Activated CD4-positive, CD25-positive, alpha-beta regulatory T cell treated with anti-CD3 and anti-CD28 coated beads, Interleukin-2, amount 50 U/mL, for 24 hours (primary cell): ENCODE measurements around the gene TXN.
"Not testable (repeated sequence)": the region's sequence is repeated elsewhere in the genome, so short reads cannot be mapped to it uniquely, and the experiment has no call there.

Source experiments
- ATAC-seq, 2 donors: fragments of 150-1000 bp; cut with Tn5 transposase; one replicate each; pipeline ENCODE4 v1.10.0; 2021; ENCODE audit warnings: mild to moderate bottlenecking in 1 of 2, moderate library complexity in 1 of 2

TXN gene

DNA sequence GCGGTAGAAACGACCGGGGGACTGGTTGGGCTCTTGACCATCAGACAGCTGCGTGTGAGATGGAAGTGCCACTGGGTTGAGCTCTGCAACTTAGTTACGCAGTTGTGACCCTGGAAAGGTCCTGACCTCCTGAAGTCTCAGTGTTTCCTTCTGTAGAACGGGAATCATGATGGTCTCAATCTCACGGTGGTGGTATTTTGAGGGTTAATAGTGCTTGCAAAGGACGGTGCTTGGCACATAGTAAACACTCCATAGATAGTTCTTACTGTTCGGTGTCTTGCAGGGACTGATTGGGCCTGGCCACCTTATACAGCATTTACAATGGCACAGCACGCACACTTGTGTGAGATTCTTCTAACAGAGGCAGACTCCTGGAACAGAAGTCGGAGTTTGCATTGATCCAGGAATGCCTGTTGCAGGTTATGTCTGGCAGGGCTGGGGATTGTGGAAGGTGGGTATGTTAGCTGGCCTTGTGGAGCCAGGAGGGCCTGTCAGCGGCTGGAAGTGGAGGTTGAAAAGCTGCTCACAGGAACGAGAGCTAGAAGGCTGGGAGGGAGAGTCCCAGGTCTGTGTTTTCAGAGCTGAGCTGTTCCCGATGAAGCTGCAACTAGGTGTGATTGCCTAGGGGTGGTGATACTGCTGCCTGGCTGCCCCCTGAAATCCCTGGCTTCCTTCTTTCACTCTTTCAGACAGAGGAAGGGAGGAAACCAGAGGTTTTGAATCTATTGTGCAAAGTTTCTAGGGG is 962 bp upstream of the TXN start:
- peak in 1 of 2 donors; percentile 1 for ATAC-seq

DNA sequence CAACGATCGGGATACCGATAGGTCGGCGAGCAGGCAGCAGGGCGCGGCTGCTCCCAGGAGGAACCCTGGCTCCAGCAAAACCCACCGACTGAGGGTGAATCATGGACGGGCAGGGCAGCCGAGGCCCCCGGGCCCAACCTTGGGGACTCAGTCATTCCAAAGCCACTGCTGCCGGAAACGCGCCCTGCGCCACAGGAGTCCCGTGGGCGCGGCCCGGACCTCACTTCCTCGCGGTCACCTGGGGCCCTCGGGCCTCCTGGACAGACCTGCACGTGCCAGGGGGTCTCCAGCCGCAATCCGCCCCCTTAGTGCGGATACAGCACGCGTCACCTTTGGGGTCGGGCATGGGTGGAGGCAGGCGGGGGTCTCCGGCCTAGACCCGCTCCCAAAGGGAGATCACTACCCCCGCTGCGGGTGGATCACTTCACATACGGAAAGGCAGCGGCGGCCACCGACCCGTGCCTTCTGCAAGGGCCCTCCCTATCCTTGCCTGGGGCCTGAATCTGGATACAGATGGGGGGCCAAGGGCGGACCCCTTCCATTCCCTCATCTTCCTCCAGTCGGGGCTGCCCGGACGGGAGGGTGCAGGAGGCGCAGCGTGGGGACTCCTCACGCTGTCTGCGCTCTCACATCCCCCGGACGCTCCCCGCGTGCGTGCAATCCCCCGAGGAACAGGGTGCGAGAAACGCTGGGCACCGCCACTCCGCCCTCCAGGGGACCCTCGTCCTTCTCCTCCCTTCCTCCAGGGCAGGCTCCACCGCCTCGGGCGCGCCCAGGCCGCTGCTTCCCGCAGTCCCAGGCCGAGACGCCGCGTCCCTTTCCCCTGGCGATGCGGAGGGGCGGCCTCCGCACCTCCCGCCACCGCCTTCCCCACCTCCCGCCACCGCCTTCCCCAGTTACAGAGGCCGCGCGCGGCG is 586 bp downstream of the TXN start:
- peak; percentile 3 to 4 for ATAC-seq

DNA sequence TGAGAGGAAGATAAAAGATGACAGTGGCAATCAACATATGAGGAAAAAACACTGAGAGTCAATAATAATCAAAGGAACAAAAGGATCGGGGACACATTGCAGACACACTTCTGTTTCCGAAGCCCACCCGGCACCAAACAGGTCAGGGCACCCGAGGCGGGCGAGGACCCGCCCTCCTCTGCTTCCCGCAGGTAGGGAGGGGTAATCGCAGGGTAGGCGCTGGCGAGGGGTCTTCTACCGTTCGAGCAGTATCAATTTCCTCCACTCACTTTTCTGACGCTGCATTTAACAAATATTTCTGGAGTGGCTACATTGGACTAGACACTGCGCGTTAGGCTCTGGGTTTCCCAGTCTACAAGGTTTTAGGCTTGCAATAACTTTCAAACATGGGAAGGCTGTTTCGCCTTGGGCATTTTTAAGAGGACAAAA is 1.3 kb downstream of the TXN start:
- no peak for ATAC-seq

DNA sequence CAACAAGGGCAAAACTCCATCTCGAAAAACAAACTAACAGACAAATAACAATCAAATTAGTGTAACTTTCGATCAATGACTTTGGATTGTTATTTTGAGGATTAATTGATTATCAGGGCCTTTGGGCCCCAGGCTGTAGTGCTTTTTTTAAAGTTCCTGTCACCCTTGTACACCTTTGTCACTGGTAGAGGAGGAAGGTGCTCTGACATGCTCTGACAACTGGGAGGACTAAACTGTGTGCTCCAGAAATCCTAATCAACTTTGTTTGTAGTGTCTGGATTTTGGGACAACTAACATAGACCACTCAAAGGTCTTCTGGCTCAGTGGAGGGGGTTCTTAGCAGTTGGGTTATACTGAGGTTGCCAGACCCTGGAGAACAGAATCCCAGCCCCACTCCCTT is 1.8 kb downstream of the TXN start:
- no peak for ATAC-seq

DNA sequence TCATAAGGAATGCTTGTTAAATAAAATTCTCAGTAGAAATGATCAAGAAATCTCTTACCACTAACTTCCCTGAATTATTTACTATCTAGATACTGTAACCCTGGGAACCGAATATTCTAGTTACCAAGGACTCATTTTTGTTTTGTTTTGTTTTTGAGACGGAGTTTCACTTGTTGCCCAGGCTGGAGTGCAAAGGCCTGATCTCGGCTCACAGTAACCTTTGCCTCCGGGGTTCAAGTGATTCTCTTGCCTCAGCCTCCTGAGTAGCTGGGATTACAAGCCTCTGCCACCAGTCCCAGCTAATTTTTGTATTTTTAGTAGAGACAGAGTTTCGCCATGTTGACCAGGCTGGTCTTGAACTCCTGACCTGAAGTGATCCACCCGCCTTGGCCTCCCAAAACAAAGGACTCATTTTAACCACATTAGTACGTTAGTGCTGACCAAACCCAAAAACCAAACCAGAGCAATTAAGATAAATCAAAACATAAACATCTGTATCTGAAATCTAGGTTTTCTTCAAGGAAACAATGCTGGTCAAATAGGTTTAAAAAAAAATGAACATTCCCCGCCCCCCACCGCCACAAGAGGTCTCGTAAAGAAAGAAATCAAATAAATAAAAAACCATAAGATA is 3.7 kb downstream of the TXN start:
- no peak for ATAC-seq

DNA sequence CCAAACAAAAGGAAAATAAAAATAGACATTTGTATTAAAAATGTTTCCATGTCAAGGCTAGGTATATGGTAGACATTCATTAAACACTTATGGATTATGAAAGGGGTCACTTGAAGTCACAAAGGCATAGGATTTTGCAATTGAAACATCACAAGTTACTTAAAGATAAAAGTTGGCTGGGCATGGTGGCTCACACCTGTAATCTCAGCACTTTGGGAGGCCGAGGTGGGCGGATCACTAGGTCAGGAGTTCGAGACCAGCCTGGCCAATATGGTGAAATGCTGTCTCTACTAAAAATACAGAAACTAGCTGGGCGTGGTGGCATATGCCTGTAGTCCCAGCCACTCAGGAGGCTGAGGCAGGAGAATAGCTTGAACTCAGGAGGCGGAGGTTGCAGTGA is 4.5 kb downstream of the TXN start:
- ATAC-seq: not testable (repeated sequence)

DNA sequence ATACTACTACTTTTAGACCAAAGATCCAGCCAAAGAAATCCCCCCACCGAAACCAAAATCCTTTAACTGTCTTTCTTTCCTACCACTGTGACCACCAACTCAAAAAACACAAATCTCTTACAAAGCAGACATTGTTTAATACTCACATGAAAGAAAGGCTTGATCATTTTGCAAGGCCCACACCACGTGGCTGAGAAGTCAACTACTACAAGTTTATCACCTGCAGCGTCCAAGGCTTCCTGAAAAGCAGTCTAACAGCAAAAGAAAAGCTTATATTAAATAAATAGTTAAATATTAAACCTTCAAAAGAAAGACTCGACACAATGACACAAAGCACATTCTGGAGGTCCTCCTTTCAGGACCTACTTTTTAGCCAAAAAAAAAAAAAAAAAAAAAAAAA is 5.1 kb downstream of the TXN start:
- no peak for ATAC-seq

DNA sequence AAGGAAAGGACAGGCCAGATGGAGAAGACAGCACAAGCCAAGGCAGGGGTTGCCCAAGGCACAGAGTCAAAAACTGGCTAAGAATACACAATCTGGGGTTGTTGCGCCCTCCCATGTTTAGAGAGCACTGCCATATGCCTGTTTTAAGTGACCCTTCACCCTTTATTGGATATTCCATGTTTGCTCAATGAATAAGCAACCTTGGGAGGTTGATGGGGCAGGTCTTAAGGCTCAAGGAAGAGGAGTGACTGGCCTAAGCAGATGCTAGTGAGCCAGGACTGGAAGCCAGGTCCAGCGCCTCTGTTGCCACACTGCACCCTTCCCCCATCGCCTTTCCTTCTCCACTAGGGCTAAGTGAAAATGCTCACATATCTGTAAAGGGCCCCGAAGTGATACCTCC is 6.7 kb downstream of the TXN start:
- ATAC-seq: no peak

DNA sequence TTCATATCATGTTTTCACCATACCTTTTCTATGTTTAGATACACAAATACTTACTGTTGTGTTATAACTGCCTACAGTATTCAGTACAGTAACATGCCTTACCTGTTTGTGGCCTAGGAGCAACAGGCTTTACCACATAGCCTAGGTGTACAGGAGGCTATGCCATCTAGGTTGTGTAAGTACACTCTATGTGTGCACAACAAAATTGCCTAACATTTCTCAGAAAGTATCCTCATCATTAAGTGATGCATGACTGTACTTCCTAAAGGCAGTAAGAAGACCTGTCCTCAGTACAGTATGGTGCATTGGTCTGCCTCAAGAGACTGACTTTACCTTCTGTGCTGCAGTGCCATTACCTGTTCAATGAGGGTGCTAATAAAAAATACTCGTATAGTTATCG is 7.9 kb downstream of the TXN start:
- peak in 1 of 2 donors; percentile 29 for ATAC-seq

DNA sequence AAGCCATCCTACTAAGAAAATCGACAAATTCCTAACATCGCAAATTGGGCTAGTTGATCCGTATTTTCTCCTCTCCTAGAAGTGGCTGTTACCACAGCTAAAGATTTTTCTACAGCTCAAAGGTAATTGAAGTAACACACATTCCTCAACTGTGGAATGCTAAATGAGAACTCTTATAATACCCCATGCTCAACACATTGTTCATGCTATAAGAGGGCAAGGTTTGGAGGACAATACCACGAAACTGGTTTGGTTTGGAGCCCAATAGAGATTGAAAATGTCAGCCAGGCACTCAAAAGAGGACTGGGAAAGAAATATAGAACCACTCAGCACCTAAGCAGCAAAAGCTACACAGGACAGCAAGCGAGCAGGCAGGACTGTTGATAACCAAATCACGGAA is 10.1 kb downstream of the TXN start:
- no peak for ATAC-seq

DNA sequence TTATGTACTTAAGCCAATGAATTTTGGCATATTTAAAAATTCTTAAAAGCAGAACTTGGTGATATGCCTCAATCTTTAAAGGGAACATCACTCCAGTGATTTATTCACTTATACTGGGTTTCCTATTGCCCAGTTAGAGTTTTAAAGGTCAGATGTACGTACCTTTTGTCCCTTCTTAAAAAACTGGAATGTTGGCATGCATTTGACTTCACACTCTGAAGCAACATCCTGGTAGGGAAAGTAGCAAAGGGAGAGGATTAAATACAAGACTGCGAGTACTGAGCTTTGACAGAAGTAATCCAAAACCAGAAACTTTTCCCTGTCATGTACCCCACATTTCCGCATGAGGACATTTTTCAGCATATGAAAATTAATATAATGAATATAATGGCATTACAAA is 11.7 kb downstream of the TXN start:
- no peak for ATAC-seq

DNA sequence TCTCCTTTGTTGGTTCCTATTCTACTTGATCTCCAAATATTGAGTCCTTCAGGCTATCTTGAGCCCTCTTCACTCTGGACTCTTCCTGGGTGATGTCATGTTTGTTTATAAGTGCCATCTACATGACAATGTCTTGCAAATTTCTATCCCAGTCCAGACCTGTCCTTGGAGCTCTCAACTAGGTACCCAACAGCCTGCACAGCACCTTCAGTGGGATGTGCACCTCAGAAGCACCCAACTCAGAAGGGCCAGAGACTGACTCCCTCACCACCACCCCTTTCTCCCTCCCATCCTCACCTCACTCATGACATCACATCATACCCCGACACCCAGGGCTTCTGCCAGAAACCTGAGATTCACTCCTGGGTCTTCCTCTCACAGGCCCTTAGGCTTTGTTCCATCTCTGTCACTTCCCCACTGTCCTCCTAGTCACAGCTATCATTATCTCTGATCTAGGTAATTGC is 14.4 kb downstream of the TXN start:
- ATAC-seq: peak; percentile 22 to 23

DNA sequence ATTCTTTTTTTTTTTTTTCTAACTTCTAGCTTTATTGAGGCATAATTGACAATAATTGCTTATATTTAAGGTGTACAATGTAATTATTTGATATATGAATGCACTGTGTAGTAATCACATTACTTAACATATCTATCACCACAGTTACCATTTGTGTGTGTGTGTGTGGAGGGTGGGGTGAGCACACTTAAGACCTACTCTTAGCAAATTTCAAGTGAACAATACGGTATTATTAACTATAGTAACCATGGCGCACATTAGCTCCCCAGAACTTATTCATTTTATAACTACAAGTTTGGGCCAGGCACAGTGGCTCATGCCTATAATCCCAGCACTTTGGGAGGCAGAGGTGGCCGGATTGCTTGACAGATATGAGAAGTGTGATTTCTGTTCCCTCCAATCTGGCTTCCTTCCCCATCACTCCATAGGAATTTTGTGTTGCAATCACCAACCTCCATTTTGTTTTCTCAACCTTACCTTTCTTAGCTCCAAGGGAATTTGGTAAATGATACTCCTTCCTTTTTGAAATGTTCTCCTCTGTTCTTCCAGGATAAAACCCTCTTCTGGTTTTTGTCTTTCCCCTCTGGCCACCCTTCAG is 14.9 kb downstream of the TXN start:
- ATAC-seq: peak in 1 of 2 donors; percentile 15

DNA sequence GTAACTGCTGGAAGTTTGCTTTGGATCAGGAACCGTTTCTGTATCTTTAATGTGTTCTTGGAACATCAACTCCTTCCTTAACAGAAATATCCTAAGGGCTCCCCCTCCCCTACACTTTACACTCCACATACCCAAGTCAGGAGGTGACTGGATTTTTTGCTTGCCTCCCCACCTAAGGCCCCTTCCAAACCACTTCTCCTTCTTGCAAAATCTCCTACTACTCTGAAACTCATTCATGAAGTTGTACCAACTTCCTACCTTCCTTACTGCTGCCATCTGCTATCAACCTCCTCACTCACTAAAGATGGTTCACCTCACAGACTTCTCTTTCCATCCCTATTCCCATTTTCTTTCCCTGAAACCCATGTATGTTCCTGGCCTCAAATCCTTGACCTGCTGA is 16.1 kb downstream of the TXN start:
- ATAC-seq: no peak

DNA sequence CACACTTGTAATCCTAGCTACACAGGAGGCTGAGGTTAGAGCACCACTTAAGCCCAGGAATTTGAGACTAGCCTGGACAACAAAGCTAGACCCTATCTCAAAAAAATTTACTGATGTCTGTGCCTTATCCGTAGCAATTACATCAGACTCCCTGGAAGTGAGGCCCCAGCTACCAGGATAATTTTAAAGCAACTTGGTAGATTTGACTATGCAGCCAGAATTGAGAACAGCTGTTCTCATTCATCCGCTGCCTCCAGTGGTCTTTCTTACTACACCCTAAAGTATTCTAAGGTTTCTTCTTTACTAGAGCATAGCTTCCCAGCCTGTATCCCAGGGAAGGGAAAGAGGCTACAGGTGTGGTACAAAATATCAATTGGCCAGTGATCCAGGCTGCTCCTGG is 28.0 kb downstream of the TXN start:
- ATAC-seq: no peak

DNA sequence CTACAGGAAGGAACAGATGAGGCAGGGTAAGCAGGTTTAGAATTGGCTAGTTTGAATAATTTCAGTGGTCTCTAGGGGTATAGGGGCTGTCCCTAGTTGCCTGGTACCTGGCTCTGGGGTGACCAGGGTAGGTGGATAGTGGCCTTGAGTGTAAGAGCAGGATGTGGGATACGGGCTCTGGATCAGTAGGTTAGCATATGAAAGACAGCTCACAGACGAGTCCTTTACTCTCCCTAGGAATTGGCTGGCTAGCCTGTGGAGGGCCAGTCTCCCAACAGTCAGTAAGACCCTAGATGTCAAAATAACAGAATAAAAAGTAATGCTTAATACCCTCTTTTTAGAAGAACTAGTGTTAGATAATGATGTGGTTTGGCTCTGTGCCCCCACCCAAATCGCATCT is 31.7 kb downstream of the TXN start:
- ATAC-seq: no peak

DNA sequence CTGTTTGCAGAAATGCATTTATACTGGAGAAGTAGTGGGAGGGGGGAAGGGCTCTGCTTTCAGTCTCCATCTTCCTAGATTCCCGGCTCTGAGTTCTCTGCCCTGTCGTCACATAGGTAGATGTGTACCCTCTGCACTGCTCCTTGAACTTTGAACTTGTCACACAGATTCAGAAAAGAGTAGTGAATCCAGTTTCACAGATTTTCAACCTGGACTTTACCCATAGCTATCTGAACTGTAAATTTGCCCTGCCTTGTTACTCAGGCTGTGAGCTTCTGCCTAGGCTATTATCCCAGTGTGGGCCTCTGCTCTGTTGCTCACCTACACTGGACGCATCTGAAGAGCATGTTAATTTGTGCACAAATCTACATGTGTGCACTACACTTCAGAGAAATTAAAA is 35.5 kb downstream of the TXN start:
- no peak for ATAC-seq

DNA sequence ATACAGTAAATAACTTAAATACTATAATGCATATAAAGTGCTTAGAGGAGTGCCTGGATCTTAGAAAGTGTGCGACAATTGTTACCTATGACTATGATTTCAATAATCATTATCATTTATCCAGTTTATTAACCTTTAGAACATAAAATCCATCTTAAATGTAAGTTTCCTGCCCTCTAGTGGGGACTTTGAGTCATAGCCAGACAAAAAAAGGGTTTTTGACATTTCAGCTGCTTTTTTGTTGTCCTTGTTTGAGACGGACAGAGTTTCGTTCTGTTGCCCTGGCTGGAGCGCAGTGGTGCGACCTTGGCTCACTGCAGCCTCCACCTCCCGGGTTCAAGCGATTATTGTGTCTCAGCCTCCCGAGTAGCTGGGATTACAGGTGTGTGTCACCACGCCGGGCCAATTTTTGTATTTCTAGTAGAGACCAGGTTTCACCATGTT is 38.6 kb downstream of the TXN start:
- no peak for ATAC-seq

DNA sequence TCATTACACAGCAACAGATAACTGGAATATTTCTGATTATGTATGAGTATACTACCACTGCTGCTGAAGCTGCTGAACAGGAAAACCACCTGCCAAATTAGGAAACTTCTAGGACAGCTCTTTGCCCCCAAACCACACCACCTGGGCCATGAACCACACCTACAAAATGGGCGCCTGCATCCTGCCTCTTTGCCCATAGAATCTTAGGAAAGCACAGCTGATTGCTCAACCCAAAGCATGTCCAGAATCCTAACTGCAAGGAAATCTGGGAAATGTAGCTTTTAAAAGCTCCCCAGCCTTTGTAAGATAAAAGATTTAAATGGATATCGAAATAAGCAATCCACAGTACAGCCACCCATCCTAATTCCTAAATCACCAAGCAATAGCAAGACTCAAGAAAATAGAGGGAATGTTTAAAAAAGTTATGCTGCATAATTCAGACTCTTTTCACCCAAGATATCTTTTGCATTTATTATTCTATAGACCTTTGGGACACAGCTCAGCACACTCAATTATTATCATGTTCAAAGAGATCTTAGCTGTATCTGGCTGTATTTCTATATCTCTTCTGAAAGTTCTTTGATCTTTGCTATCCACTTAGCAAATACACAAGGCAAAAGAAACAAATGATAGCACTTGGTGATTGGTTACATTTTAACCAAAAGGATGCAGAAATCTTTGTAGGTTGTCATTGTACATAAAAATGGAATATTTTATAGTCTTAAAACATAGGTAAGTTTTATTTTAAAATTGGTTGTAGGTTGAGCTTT is 41.5 kb downstream of the TXN start:
- ATAC-seq: no peak

DNA sequence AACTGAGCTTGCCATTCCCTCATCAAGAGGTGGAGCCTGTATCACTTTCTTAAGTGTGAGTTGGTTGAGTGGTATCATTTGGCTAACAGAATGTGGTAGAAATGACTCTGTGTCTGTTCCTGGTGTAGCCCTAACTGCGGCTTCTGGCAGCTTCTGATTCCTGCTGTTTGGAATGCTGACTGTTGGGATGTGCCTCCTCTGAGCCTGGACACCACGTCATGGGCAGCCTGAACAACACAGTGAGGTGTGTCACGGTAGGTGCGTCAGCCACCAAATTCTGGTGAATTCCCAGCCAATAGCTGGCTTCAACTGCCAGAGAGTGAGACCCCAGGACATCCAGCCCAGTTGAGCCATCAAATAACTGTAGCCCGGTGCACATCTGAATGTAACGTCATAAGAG is 42.2 kb downstream of the TXN start:
- ATAC-seq: no peak

DNA sequence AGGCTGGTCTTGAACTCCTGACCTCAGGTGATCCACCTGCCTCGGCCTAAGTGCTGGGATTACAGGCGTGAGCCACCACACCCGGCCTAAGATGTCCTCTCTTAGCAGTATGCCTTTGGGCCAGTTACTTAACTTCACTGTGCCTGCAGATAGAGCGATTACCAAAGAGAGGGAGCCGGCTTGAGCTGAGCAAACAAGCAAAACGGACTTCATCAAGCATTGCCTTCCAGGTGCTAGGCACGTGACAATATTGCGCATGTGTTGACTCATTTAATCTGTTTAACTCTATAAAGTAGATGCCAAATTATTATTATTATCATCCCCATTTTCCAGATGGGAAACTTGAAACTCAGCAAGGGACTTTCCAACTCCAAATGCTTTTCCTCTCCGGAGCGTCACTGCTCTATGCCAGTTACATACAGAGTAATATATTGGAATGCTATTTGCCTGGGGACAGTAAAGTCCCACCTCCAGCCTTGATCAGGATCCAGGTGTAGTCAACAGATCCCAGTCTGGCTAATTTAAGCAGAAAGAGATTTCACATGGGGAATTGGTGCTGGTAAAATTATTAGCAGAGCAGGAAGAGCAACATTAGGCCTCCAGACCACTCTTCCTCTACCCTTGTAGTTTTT is 42.8 kb downstream of the TXN start:
- no peak for ATAC-seq

DNA sequence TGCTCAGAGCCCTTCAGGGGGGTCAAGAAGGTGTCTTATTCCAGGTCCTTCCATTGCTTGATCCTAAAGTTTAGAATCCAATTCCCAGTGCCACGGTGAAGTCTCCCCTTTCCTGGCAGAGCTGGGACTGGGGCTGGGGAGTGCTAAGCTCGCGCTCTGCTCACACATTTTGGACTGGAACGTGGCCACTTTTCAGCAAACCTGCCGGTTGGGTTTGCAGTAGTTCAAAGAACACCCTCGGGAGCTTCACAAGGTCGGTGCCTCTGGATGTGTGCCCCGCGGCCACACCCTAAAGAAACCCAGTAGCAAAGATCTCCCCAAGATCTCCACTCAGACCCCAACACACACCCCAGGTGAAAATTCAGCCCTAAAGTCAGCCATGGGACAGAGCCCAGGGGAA is 48.3 kb downstream of the TXN start, which contains the start of gene C9orf152:
TSS of gene C9orf152 (minus strand) at position 129 of the 400 bp plus-strand sequence. CDS start 580 bp downstream, outside the sequence.
- ATAC-seq: no peak
